GM19023 (cell line): ENCODE data around the gene UBE2E1.
A peak's percentile ranks its signal among the peaks of the same experiment; 100 is the strongest.

Experiments used
- ATAC-seq: cut with Tn5 transposase; IDR thresholded peaks from one replicate; pipeline ENCODE4 v1.9.1; 2021; ENCODE audit warnings: mild to moderate bottlenecking, moderate library complexity; ENCODE audit not compliant: unreplicated experiment

UBE2E1 gene

DNA sequence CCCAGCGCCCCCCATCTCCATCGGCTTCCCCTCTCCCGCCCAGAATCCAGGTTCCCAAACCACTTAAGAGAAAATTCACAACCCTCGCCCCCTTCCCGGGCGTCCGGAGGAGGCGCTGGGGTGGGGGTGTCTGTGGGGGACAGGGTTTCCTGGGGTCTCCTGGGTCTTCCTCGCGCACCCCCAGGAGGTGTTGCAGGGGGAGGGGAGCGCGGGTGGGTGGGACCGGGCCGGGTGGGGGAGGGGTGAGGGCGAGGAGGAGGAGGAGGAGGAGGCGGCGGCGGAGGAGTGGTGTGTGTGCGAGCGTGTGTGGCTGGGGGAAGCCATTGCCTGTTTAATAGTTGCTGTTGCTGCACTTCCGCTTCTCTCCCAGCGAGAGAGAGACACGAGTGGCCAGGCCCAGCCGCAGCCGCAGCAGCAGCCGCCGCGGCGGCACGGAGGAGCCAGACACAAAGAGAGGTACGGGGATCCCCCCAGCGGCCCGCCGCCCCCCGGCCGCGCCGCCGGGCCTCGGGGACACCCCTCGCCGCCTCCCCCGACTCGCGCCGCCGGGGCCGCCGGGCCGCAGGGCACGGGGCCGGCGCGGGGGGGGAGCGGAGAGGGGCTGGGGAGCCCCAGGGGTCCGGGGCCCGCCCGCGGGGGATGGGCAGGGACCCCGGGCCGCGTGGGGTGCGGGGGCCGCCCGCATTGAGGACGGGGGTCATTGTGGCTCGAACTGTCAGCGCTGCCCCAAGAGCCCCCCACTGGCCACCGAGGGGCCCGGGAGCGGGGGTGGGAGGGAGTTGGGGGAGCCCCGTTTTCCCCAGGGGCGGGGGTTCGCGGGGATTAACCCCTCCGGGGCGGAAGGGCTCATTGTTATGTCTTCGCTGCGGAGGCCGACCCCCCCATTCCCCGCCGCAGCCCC, at the start of gene UBE2E1:
Gene UBE2E1 (plus strand): TSS at position 323 of the 901 bp plus-strand sequence. CDS start 1,315 bp downstream, outside the sequence.
- ATAC-seq = peak; percentile 73

DNA sequence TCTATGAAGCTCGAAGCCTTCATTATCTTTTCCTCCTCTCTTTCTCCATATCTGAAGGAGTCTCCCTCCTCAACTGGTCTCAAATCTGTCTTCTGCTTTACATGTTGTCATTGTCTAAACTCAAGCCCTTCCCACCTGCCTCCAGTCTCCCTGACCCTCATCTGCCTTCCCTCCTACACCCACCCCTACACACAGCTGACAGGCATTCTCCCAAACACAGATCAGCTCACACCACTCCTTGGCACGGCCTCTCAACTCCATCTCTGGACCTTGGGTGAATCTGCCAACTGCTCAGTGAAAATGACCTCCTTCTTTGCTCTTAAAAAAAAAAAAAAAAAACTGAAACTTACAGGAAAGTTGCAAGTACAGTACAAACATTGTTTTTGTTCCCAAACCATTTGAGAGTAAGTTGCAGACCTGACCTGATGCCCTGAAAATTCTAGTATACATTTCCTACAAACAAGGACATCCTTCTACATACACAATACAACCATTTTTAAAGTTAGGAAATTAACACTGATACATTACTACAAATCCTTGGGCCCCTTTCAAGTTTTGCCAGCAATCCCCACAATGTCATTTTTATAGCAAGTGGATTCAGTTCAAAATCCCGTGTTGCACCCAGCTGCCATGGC, 49.4 kb upstream of the UBE2E1 start:
- ATAC-seq = no peak

DNA sequence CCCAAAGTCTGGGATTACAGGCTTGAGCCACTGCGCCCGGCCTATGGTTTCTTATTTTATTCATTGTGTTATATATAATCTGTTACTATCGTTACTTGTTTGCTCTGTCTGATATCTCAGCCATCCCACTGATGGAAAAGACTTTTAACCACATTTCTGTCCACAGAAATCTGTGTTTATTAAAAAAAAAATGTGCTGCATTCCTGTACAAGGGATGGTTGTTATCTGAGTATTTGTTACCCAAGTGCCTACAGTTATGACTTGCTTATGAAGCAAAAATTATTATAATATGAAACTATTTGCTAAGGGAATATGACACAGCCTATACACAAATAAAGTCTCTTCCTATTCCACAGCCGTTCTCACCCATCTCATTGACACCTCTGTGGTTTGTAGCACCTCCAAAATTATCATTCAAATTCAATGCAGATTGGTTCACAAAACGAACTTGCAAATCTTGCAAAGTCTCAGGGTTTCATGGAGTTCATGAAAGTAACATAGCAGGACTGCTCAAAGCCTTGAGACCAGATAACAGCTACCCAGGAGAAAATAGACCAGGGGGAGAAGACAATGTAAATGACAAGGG, 47.4 kb upstream of the UBE2E1 start:
- ATAC-seq = no peak

DNA sequence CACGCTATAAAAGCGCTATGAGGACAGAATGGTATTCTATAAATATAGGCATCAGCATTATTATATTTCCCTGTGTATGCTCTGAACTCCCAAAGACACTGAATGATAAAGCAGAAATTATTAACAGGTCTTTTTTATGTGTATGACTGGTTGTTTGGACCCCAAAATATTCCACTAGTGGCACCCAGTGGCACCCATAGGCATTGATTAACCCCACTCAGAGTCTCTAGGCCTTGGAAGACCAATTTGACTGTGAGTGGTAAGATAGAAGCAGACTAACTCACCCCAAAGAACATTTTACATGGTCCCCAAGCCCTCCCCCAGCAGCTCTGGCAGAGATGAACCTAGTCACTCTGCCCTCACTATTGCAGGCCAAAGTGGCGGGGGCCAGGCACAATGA, 45.4 kb upstream of the UBE2E1 start:
- peak; percentile 6 for ATAC-seq

DNA sequence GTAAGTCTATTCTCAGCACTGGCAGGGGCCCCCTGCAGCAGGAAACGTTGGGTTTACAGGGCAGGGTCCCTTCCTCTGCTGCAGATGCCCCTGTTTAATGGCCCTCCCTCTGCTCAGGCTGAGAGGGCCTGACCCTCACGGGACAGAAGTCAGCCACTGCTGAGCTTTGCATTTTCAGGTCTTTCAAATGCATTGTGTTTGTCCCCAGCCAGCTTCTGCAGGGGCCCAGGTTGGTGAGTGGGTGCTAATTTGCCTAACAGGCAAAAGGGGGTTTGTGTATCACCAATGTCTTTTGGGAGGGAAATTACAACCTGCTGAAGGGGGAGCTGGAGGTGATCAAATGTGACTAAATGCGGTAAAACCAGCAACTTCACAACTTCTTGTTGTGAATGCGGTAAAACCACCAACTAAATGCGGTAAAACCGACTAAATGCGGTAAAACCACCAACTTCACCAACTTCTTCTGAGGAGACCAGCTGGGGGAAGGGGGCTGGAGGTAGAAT, 44.8 kb upstream of the UBE2E1 start:
- peak; percentile 43 for ATAC-seq

DNA sequence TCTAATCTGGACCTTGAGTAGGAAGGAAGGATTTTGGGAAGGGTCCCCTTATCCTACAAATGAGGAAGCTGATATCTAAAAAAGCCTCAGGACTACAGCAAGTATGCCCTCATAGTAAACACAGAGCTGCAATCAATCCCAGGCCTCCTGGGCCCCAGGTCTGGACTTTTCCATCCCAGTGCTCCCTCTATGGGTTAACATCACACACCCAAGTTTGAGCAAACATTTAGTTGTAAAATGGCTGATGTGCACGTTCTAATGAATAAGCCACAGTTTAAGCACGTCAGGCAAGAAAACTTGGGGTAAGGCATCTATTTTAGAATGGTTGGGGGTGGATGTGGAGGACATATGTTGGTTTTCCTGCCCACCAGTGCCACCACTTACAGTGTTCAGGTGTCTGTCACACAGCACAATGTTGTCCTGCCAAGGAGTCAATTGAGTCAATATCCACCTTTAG, 44.3 kb upstream of the UBE2E1 start:
- peak; percentile 33 for ATAC-seq

DNA sequence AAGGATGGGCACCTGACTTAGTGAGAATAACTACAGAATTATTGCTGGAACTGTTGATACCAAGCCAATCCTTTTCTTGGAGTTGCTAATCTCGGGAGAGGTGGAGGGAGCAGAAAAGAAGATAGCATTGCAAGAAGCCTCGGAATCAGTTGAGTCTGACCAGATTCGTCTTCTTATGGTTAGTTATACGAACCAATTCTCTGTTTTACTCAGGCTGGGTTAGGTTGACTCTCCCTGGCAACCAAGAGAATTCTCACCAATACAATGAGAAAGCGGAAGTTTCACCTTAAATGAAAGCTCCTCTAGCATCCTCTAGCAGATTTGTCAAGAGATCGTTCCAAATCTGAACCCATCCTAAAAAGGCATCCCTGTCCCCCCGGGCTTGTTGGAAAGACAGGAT, 43.5 kb upstream of the UBE2E1 start:
- peak; percentile 75 for ATAC-seq

DNA sequence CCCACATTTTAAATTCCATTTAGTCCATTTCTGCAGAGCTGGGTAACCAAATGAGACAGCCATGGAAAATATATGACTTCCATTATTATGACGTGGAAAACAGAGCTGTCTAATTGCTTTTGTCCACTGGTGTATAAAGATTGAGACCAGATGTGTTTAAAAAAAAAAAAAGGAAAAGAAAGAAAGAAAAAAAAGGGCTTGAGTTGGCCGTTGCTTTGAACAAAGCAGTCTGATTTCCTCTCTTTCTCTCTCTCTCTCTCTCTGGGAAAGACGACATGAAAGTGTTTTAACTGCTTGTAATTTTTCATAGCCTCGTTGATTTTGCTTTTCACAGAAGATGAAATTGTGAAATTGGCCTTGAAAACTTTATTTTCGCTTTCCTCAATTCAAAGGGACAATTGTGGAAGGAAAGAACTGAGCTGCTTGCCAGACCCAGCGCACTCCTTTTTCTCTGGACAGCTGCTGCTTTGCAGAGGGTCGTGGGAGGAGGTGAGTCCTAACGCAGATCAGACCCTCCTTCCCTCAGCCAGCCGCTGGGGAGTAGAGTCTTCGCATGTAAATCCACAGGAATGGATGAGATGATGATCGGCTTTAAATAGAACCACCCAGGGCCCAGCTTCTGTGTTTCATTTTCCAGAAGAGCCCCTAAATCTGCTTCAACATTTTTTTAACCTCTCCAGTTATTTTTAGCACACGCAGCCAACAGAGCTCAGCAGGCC, 42.8 kb upstream of the UBE2E1 start:
- no peak for ATAC-seq

DNA sequence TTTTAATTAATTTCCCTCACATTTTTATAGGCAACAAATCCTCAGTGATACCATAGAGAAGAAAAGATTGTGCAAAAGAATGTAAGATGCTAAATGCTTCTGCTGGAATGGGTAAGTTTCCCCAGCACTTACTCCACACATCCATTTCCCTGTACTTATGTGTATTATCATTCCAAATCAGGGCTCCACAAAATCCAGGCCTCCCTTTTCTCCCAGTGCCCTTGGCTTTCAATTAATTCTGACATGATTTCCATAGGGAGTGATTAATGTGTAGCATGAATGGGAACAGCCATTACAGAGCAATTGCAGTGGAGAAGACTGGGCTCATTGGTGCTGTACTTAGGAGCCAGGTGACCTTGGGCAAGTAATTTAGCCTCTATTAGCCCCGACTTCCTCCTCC, 41.3 kb upstream of the UBE2E1 start:
- no peak for ATAC-seq

DNA sequence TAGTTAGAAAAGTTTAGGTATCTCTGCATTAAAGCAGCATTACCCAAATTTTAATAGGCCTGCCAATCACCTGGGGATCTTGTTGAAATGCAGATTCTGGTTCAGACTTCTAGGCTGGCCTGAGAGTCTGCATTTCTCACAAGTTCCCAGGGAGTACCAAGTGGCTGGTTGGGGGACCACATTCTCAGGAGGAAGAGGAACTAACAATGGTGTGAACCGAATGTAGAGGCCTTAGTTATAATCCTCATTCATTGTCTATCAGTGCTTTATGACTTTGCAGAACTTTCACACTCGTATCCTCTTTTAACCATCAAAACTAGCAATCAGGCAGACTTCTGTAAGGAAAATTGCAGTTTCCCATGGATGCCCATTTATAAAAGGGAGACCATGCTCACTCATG, 38.2 kb upstream of the UBE2E1 start:
- ATAC-seq = no peak

DNA sequence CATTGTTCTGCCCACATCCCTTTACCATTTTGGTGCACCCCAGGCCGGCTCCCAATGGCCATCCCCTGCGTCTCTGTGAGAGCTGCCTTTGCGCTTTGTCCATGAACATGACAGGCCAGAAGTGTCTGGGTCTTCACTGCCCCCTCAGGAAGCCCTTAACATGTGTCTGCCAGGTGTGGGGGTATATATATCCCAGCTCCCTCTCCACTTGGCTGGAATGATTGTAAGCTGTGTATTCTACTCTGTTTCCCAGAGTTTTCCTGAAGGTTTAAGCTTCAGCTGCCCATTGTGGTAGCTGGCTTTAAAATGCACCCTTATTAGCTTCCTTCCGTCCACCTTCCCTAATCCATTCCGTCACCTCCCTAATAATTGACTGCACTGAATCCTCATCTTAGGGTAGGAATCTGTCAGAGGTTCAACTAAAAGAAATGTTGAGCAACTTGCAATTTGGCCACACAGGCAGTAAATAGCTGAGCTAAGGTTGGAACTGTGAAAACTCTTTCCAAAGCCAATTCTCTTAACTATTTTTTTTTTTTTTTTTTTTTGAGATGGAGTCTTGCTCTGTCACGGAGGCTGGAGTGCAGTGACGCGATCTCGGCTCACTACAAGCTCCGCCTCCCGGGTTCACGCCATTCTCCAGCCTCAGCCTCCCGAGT, 30.4 kb upstream of the UBE2E1 start:
- ATAC-seq = no peak

DNA sequence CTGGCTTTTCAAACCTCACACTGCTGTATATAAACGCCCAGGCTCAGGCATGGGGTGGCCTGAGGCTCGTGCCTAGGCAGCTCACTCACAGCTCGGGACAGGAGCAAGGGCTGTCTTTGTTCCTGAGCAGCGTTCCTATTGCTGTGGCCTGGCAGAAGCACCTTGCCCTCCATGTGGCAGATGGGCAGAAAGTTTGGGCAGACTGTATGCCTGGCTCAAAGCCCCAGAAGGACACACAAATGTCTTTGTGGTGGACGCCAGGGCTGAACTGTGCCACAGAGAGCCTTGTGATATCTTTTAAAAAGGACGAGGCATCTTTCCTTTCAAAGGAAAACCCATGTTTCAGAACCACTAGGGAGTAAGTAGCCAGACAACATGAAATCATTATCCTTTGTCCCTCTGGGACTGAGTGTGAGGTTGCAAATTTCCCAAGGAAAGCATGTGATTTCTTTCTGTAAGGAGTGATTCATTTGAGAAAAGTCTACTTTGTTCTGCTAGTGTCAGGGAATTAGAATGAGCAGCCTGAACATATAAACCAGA, 29.3 kb upstream of the UBE2E1 start:
- ATAC-seq = no peak

DNA sequence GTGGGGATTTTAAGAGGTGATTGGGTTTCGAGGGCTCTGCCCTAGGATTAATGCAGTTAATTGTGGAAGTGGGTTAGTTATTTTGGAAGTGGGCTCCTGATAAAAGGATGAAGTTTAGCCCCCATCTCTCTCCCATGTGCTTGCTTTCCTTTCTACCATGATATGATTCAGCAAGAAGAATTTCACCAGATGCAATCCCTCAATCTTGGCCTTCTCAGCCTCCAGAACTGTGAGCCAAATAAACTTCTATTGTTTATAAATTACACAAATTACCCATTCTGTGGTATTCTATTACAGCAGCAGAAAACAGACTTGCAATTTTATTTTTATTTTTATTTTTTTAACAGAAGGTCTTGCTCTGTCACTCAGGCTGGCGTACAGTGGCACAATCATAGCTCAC, 27.3 kb upstream of the UBE2E1 start:
- ATAC-seq = no peak

DNA sequence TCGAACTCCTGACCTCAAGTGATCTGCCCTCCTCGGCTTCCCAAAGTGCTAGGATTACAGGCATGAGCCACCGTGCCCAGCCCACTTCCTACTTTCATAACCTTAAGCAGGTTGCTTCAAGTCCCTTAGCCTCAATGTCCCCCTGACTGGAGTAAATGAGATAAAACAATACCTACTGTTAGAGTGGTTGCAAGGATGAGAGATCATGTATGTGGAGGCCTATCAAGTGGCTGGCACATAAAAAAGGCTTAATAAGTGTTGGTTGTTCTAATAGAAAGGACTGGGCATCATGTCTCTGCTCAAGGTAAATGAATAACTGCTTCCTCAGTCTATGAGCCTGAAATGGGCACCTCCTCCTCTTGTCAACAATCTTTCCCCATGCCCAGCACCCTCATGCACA, 25.9 kb upstream of the UBE2E1 start:
- no peak for ATAC-seq

DNA sequence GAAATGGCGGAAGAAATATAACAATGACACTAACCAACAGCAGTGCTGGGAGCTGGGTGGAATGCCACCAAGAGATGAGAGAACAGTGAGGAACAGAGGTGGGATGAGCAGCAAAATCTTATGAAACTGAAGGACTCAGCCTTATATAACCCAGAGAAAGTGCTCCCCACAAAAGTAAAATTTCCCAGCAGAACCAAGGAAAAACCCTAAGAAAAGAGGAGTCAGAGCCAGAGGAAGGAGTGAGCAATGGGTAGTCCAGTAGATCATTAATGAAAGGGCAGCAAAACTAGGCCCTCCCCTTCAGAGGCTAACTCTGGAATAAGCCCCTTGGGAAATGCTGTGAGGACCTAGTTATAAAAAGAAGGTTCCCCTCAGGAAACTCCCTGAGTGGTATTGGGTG, 24.7 kb upstream of the UBE2E1 start:
- ATAC-seq = no peak

DNA sequence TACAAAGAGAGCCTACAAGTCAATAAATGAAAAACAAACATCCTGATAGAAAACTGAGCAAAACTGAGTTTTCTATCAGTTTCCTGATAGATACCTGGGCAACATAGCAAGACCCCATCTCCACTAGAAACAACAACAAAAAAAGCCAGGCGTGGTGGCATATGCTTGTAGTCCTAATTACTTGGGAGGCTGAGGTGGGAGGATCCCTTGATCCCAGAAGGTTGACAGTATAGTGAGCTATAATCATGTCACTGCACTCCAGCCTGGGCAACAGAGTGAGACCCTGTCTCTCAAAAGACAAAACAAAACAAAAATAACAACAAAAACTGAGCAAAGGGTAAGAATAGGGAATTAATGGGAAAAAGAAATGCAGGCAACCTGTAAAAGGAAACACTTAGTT, 23.9 kb upstream of the UBE2E1 start:
- no peak for ATAC-seq

DNA sequence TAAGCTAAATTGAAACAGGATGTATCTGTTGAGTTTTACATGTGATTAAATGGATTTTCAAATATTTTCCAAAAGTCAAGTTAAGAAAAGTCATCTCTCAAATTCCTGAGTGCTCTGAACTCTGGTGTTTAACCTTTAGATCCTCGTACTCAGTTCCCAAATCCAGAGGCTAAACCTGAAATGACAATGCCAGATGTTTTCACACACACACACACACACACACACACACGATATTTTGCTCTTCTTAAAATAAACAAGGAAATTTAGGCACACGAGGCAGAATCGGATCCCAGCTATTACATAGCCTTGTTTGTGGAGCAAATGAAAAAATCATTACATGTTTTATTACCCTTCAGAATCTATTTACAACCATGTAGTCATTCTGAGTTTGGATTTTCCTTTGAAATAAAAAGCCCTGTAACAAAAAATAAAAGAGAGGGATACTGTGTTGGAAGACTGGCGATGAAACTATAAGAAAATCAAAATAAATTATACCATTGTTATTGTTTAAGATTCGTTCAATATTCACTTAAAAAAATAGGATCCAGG, 20.6 kb upstream of the UBE2E1 start:
- no peak for ATAC-seq

DNA sequence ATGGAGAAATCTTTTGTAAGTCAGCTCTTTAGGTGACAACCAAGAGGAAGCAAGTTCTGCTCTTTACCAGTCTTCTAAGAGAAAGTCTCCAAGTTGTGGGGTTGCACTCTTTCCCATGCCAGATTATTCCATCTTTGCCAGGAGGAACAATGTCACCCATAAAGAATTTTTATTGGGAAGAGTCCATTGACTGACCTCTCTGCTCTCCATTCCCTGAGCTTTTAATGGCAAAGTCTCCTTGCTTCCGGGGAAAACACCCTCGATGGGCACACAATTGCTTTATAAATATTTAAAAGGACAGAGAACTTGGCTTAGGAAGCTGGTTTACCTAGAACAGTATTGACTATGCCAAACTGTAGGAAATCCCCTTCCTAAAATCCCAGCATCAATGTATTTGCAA, 19.9 kb upstream of the UBE2E1 start:
- no peak for ATAC-seq

DNA sequence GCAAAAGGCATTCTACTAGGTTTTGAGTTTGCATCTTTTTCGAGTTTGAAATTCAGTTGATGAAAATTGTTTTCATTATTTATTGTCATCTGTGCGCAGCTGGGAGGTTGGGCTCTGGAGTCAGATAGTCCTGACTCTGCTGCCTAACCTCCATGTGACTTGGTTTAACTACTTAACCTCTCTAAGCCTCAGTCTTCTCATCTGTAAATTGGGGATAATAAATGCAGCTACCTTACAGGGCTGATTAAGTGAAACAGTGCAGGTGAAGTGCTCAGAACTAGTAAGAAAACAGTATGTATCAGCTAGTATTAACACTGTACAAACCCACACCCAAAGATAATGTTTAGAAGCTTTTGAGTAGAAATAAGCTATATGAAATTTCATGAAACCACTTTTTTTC, 14.1 kb upstream of the UBE2E1 start:
- no peak for ATAC-seq

DNA sequence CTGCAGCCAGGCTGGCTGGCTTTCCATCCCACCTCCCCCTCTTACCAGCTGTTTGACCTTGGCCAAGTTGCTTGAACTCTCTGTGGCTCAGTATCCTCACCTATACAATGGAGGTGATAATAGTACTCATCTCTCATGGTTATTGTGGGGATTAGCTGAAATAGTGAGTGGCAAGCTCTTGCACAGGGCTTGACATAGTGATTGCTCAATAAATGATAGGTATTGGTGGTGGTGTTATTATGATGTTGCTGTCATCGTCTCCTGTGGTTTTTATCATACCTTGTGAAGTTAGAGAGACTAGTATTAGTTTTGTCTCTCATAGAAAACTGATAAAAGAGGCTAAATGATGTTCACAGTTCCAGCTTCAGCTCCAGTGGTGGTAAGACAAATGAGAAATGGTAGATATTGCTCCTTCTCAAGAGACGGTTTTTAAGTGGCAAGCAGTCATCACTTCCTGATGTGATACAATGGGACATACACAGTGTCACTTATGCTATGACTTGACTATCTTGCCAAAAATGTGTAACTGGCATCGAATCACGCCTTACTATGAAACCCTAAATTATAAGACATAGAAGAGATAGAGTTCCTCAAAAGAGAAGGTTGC, 12.1 kb upstream of the UBE2E1 start:
- ATAC-seq = no peak
